HL-60 (cell line): Measurements from ENCODE around the gene FGFR3.

Experiments used
- DNase-seq, 2 experiments: peaks; one replicate each; pipeline ENCODE4 v3.0.0-alpha.2; 2010 to 2020; ENCODE audit warnings: low read depth in 1 of 2, low spot score in 1 of 2
- H3K27ac ChIP-seq: fragments of 250-450 bp; sonication (Bioruptor Pico); replicated peaks from 2 replicates; pipeline ENCODE4 v1.5.1; 2020; ENCODE audit warnings: mild to moderate bottlenecking, moderate library complexity
- H3K27me3 ChIP-seq: fragments of 250-450 bp; sonication (Bioruptor Pico); 2 replicates; pipeline ENCODE4 v1.5.1; 2021; ENCODE audit warnings: mild to moderate bottlenecking, moderate library complexity; ENCODE audit not compliant: insufficient read depth, poor library complexity, severe bottlenecking
- H3K4me3 ChIP-seq: replicated peaks from 2 replicates; pipeline ENCODE4 v1.5.1; 2011; ENCODE audit warnings: mild to moderate bottlenecking, control low read depth, low read length; ENCODE audit not compliant: insufficient read depth
- CTCF ChIP-seq: IDR thresholded peaks from one replicate; pipeline ENCODE4 v1.5.1; 2011; ENCODE audit warnings: low read length, control low read depth, inconsistent platforms; ENCODE audit not compliant: insufficient read depth
- GABPA ChIP-seq: IDR thresholded peaks from 2 replicates; pipeline ENCODE4 v1.6.1; 2012; ENCODE audit warnings: low read depth
- POLR2AphosphoS5 ChIP-seq: IDR thresholded peaks from 2 replicates; pipeline ENCODE4 v1.6.1; 2012; ENCODE audit warnings: low read depth
- REST ChIP-seq: IDR thresholded peaks from 2 replicates; pipeline ENCODE4 v1.6.1; 2012; ENCODE audit warnings: low read depth; ENCODE audit not compliant: insufficient replicate concordance
- SPI1 ChIP-seq: IDR thresholded peaks from 2 replicates; pipeline ENCODE4 v1.6.1; 2012; ENCODE audit warnings: low read depth, mild to moderate bottlenecking, borderline replicate concordance

The FGFR3 gene

GRCh38 chr4:1777822-1778641 lies 15.1 kb upstream of the FGFR3 start:
- no peak for DNase-seq
- Histone ChIP-seq H3K27ac (no peak overlapping the region), H3K27me3 (no peaks in the 10 kb centered on the region), H3K4me3 (no peak overlapping the region)
- TF ChIP-seq REST (no peak), CTCF (no peak), POLR2AphosphoS5 (no peak), SPI1 (no peak), GABPA (no peak)

GRCh38 chr4:1778642-1779392 lies 14.3 kb upstream of the FGFR3 start:
- no peak overlapping the region for H3K4me3 ChIP-seq
- no peak for DNase-seq
- no peaks in the 10 kb centered on the region for H3K27me3 ChIP-seq
- TF ChIP-seq CTCF (no peak), POLR2AphosphoS5 (no peak), REST (no peak)
- H3K27ac ChIP-seq, result no peak overlapping the region

GRCh38 chr4:1779588-1780382 lies 13.3 kb upstream of the FGFR3 start:
- Histone ChIP-seq H3K27ac (no peak overlapping the region), H3K4me3 (no peak overlapping the region), H3K27me3 (no peaks in the 10 kb centered on the region)
- DNase-seq, result no peak
- TF ChIP-seq GABPA (no peak), CTCF (no peak), SPI1 (no peak), REST (no peak), POLR2AphosphoS5 (no peak)
